HepG2 (cell line): ENCODE results near the gene MAPK8IP3. TPM values are rescaled to one million over a fixed set of nuclear protein-coding genes. Genes with fewer than 3 reads are reported as not detected.

Experiments
- ATAC-seq: fragments of 200-7000 bp; cut with Tn5 transposase; 3 replicates; pipeline ENCODE4 v1.9.1; 2020; ENCODE audit warnings: mild to moderate bottlenecking, moderate library complexity
- BruUV-seq: library from RNA; stranded (reverse); fragments of 400-500 nt; replicated peaks from 2 replicates; lab custom pipeline; 2021; lab: Mats Ljungman, UMichigan
- CTCF ChIA-PET: fragments of 300-600 bp; formaldehyde crosslinking; extraction: SDS; loops from one replicate; lab custom pipeline; 2021; ENCODE audit warnings: low total read pairs, inconsistent platforms, low intra/inter-chr PET ratio; lab: Yijun Ruan, JAX
- POLR2A ChIA-PET: fragments of 350-600 bp; sonication (Branson Sonifier 250); formaldehyde crosslinking; loops from one replicate; lab custom pipeline; 2020; ENCODE audit warnings: antibody characterized with exemption, inconsistent platforms; lab: Yijun Ruan, JAX
- DNase-seq: peaks from one replicate; pipeline ENCODE4 v3.0.0-alpha.2; 2015; ENCODE audit warnings: low spot score
- FAIRE-seq: peaks from 3 replicates; lab custom pipeline; 2011; peaks lifted over from hg19 to GRCh38; lab: Jason Lieb, UNC
- H2AFZ ChIP-seq: one replicate; pipeline ENCODE4 v1.6.1; 2011; ENCODE audit warnings: low read length, inconsistent platforms
- H3K27ac ChIP-seq: fragments of 300-600 bp; 3 replicates; pipeline ENCODE4 v1.8.0; 2011; ENCODE audit warnings: mixed run types, mild to moderate bottlenecking, mixed read lengths, low read length, inconsistent platforms; ENCODE audit not compliant: insufficient read depth; ENCODE audit errors: extremely low read length
- H3K27me3 ChIP-seq, 2 experiments: fragments of 200-600 bp in 1 of 2; 2 replicates in 1 of 2; 3 replicates in 1 of 2; pipeline versions ENCODE4 v1.6.0 to v1.8.0; 2011; ENCODE audit warnings: low read length in 2 of 2, mild to moderate bottlenecking in 2 of 2, moderate library complexity in 2 of 2, inconsistent platforms in 1 of 2; ENCODE audit not compliant: insufficient read depth in 2 of 2, control insufficient read depth in 1 of 2
- H3K36me3 ChIP-seq, 2 experiments: fragments of 200-600 bp in 1 of 2; replicated peaks in 1 of 2; 2 replicates in 1 of 2; 3 replicates in 1 of 2; pipeline versions ENCODE4 v1.5.1 to v1.8.0; 2011; ENCODE audit warnings: low read length in 2 of 2, inconsistent platforms in 1 of 2; ENCODE audit not compliant: insufficient read depth in 2 of 2, control insufficient read depth in 1 of 2
- H3K4me1 ChIP-seq: 2 replicates; pipeline ENCODE4 v1.5.1; 2012; ENCODE audit warnings: low read length, inconsistent platforms; ENCODE audit not compliant: insufficient read depth
- H3K4me2 ChIP-seq: 2 replicates; pipeline ENCODE4 v1.6.0; 2011; ENCODE audit warnings: low read depth, low read length, inconsistent platforms
- H3K4me3 ChIP-seq, 3 experiments: fragments of 200-600 bp in 1 of 3; sonication (generic), shearing (Covaris generic) in 1 of 3; replicated peaks in 1 of 3; 2 replicates each; pipeline ENCODE4 v1.5.1; 2011 to 2016; ENCODE audit warnings: low read length in 3 of 3, inconsistent platforms in 2 of 3, low read depth in 2 of 3, mild to moderate bottlenecking in 2 of 3, control low read depth in 1 of 3, mixed read lengths in 1 of 3; ENCODE audit not compliant: insufficient read depth in 1 of 3
- H3K79me2 ChIP-seq: one replicate; pipeline ENCODE4 v1.6.1; 2011; ENCODE audit warnings: low read length, inconsistent platforms; ENCODE audit not compliant: insufficient read depth
- H3K9ac ChIP-seq: 2 replicates; pipeline ENCODE4 v1.6.0; 2011; ENCODE audit warnings: mild to moderate bottlenecking, low read depth, low read length, inconsistent platforms; ENCODE audit not compliant: insufficient read depth
- H3K9me3 ChIP-seq: 2 replicates; pipeline ENCODE4 v1.5.1; 2012; ENCODE audit warnings: mild to moderate bottlenecking, low read length
- H4K20me1 ChIP-seq: 2 replicates; pipeline ENCODE4 v1.6.0; 2011; ENCODE audit warnings: inconsistent platforms, mild to moderate bottlenecking, low read length, moderate library complexity; ENCODE audit not compliant: insufficient read depth
- E2F1 ChIP-seq: sonication (generic); formaldehyde crosslinking; IDR thresholded peaks from 2 replicates; pipeline ENCODE4 v1.5.0; 2020; ENCODE audit warnings: missing genetic modification reagents
- HES4 ChIP-seq: sonication (generic); formaldehyde crosslinking; IDR thresholded peaks from 2 replicates; pipeline ENCODE4 v1.9.0; 2021; ENCODE audit warnings: mild to moderate bottlenecking, missing genetic modification reagents, borderline replicate concordance
- MEIS1 ChIP-seq: sonication (generic); formaldehyde crosslinking; IDR thresholded peaks from 2 replicates; pipeline ENCODE4 v1.9.0; 2021; ENCODE audit warnings: mild to moderate bottlenecking, missing genetic modification reagents, moderate library complexity, borderline replicate concordance
- MXD3 ChIP-seq: IDR thresholded peaks from 2 replicates; pipeline ENCODE4 v1.6.1; 2016; ENCODE audit warnings: mild to moderate bottlenecking, missing biosample characterization, missing genetic modification reagents
- PPARG ChIP-seq: conservative IDR thresholded peaks from 2 replicates; pipeline ENCODE4 v1.6.1; 2016; ENCODE audit warnings: missing biosample characterization, missing genetic modification reagents
- TMF1 ChIP-seq: sonication (generic); formaldehyde crosslinking; IDR thresholded peaks from 2 replicates; pipeline ENCODE4 v1.8.1; 2022; ENCODE audit warnings: low read depth, missing genetic modification reagents
- ZBTB1 ChIP-seq: sonication (generic); formaldehyde crosslinking; IDR thresholded peaks from 2 replicates; pipeline ENCODE4 v1.4.0; 2020; ENCODE audit warnings: missing genetic modification reagents, borderline replicate concordance
- ZNF3 ChIP-seq: IDR thresholded peaks from 2 replicates; pipeline ENCODE4 v1.7.0; 2017; ENCODE audit warnings: inconsistent platforms
- ZNF546 ChIP-seq: sonication (generic); formaldehyde crosslinking; conservative IDR thresholded peaks from 2 replicates; pipeline ENCODE4 v1.8.1; 2023; ENCODE audit warnings: mild to moderate bottlenecking, missing genetic modification reagents
- ZSCAN12 ChIP-seq: sonication (generic); formaldehyde crosslinking; IDR thresholded peaks from 2 replicates; pipeline ENCODE4 v1.9.0; 2021; ENCODE audit warnings: mild to moderate bottlenecking, missing genetic modification reagents
- WGBS: methylation state at CpG from one replicate; pipeline ENCODE4 v1.1.6; 2017; ENCODE audit warnings: low lambda C conversion rate; 5-methylcytosine and 5-hydroxymethylcytosine counted together
- in situ Hi-C: cut with HindIII; loops from 2 replicates; pipeline ENCODE4 v1.10.0; 2017; ENCODE audit warnings: low pct_unique_long_range_greater_than_20kb; ENCODE audit not compliant: extremely low pct_ligation_motif_present
- intact Hi-C: fragments of 100-400 bp; cut with micrococcal nuclease; formaldehyde crosslinking; loops from one replicate; pipeline ENCODE4 v1.10.0; 2022; ENCODE audit not compliant: unreplicated experiment
- polyA plus RNA-seq, 8 experiments: library from polyadenylated mRNA; depleted of rRNA in 3 of 8; stranded (reverse) in 7 of 8; unstranded in 1 of 8; fragments of >200 nt; fragmentation: Illumina TruSeq in 4 of 8; extraction: Trizol in 4 of 8; gene quantifications; 2 replicates each; pipeline versions ENCODE4 v1.2.1 to v1.2.3, GENCODE V29; 2011 to 2016; ENCODE audit warnings: low read depth in 4 of 8, missing spikeins in 1 of 8, mixed read lengths in 1 of 8; ENCODE audit not compliant: insufficient read depth in 1 of 8
- total RNA-seq, 5 experiments: library from RNA; depleted of rRNA; stranded (reverse); fragments of >200 nt; fragmentation: Illumina TruSeq; extraction: Trizol; gene quantifications; 2 replicates each; pipeline ENCODE4 v1.2.3, GENCODE V29; 2016; ENCODE audit warnings: low read depth in 1 of 5
- TF ChIP-seq, protein P1 (sequence below): sonication (generic); formaldehyde crosslinking; IDR thresholded peaks from 2 replicates; pipeline ENCODE4 v1.4.0; 2020; ENCODE audit warnings: missing genetic modification reagents

MAPK8IP3 gene
- total and polyA plus RNA-seq, 2 of the 13 experiments (the other 11 are each of a cell fraction or from before 2014, with no cell fraction given) = 25.1 to 41.7 TPM

DNA sequence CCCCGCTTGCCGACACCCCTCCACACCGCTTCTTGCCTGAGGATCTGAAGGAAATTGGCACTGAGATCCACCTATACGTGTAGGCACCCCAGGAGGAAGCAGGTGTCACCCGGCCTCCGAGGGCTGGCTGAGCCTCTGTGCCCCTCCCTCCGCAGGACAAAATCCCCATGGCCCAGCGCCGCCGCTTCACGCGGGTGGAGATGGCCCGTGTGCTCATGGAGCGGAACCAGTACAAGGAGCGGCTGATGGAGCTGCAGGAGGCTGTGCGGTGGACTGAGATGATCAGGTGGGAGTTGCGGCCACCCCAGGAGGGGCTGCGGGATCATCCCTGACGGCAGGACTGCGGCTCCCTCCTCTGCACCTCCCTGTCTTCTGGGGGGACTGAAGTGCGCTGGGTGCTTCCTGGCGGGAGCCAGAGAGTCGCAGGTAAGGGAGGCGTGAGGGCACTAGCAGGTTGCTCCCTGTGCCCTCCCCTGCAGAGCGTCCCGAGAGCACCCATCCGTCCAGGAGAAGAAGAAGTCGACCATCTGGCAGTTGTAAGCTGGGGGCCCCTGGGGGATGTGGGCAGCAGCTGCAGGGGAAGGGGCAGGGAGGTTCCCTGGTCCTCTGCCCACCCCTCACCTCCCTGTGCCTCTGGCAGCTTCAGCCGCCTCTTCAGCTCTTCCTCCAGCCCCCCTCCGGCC, 56.3 kb downstream of the MAPK8IP3 start:
- Histone ChIP-seq H3K4me2 (no peak overlapping the region), H3K79me2 (no peaks in the 10 kb centered on the region), H3K9ac (no peak overlapping the region), H3K27ac (no peak overlapping the region), H3K4me1 (peaks cover 9% of the 10 kb centered on the region), H3K36me3 (peaks cover 22 to 35% of the 10 kb centered on the region in 2 experiments; a peak in 4 of 5 replicates), H3K9me3 (no peaks in the 10 kb centered on the region), H2AFZ (no peak overlapping the region)
- ChIA-PET CTCF (no interaction called here), POLR2A (no interaction called here)
- BruUV-seq = no TSS peak
- FAIRE-seq (no peak), DNase-seq (no peak), ATAC-seq (no peak)
- in situ Hi-C loops = no loop called here
- TF ChIP-seq, protein P1, sequence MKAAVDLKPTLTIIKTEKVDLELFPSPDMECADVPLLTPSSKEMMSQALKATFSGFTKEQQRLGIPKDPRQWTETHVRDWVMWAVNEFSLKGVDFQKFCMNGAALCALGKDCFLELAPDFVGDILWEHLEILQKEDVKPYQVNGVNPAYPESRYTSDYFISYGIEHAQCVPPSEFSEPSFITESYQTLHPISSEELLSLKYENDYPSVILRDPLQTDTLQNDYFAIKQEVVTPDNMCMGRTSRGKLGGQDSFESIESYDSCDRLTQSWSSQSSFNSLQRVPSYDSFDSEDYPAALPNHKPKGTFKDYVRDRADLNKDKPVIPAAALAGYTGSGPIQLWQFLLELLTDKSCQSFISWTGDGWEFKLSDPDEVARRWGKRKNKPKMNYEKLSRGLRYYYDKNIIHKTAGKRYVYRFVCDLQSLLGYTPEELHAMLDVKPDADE (CRISPR knock-in tag) = no peak
- no peak for TF ChIP-seq PPARG (CRISPR knock-in tag)
- TF ChIP-seq E2F1 (CRISPR knock-in tag) = no peak
- TF ChIP-seq ZNF3 (CRISPR knock-in tag) = no peak
- no peak for TF ChIP-seq ZSCAN12 (CRISPR knock-in tag)
- no peak for TF ChIP-seq TMF1 (CRISPR knock-in tag)
- TF ChIP-seq HES4 (CRISPR knock-in tag) = no peak
- TF ChIP-seq ZNF546 = no peak
- TF ChIP-seq MEIS1 (CRISPR knock-in tag) = no peak
- no peak for TF ChIP-seq ZBTB1 (CRISPR knock-in tag)
- no peak for TF ChIP-seq MXD3 (CRISPR knock-in tag)
- TF ChIP-seq, all 625 proteins: peak for 0
- Histone ChIP-seq H4K20me1 (no peaks in the 10 kb centered on the region), H3K27me3 (no peaks in the 10 kb centered on the region), H3K4me3 (no peak overlapping the region)
- 97% methylated on average over 20 of the region's 30 CpGs for WGBS
- intact Hi-C loops = no loop called here
